HUES48 (cell line): ENCODE results near the gene WIZ.
A peak's percentile ranks its signal among the peaks of the same experiment; 100 is the strongest.
"Not testable (repeated sequence)": the region's sequence is repeated elsewhere in the genome, so short reads cannot be mapped to it uniquely, and the experiment has no call there.

ENCODE experiments used
- H3K27ac ChIP-seq: one replicate; pipeline ENCODE4 v1.7.0; 2013; ENCODE audit warnings: low read depth, low read length, inconsistent platforms
- H3K27me3 ChIP-seq: 2 replicates; pipeline ENCODE4 v1.6.1; 2013; ENCODE audit warnings: mild to moderate bottlenecking, low read length; ENCODE audit not compliant: control insufficient read depth, insufficient read depth
- H3K36me3 ChIP-seq: 2 replicates; pipeline ENCODE4 v1.6.1; 2013; ENCODE audit warnings: low read length; ENCODE audit not compliant: control insufficient read depth, insufficient read depth
- H3K4me1 ChIP-seq: 2 replicates; pipeline ENCODE4 v1.6.1; 2013; ENCODE audit warnings: mild to moderate bottlenecking, low read length; ENCODE audit not compliant: control insufficient read depth, insufficient read depth
- H3K4me3 ChIP-seq: 2 replicates; pipeline ENCODE4 v1.5.1; 2013; ENCODE audit warnings: mild to moderate bottlenecking, low read depth, low read length
- H3K9ac ChIP-seq: 2 replicates; pipeline ENCODE4 v1.6.1; 2013; ENCODE audit warnings: mild to moderate bottlenecking, low read depth, low read length, moderate library complexity
- H3K9me3 ChIP-seq: 2 replicates; pipeline ENCODE4 v1.6.1; 2013; ENCODE audit warnings: low read length; ENCODE audit not compliant: control insufficient read depth, insufficient read depth

WIZ gene, protein sequence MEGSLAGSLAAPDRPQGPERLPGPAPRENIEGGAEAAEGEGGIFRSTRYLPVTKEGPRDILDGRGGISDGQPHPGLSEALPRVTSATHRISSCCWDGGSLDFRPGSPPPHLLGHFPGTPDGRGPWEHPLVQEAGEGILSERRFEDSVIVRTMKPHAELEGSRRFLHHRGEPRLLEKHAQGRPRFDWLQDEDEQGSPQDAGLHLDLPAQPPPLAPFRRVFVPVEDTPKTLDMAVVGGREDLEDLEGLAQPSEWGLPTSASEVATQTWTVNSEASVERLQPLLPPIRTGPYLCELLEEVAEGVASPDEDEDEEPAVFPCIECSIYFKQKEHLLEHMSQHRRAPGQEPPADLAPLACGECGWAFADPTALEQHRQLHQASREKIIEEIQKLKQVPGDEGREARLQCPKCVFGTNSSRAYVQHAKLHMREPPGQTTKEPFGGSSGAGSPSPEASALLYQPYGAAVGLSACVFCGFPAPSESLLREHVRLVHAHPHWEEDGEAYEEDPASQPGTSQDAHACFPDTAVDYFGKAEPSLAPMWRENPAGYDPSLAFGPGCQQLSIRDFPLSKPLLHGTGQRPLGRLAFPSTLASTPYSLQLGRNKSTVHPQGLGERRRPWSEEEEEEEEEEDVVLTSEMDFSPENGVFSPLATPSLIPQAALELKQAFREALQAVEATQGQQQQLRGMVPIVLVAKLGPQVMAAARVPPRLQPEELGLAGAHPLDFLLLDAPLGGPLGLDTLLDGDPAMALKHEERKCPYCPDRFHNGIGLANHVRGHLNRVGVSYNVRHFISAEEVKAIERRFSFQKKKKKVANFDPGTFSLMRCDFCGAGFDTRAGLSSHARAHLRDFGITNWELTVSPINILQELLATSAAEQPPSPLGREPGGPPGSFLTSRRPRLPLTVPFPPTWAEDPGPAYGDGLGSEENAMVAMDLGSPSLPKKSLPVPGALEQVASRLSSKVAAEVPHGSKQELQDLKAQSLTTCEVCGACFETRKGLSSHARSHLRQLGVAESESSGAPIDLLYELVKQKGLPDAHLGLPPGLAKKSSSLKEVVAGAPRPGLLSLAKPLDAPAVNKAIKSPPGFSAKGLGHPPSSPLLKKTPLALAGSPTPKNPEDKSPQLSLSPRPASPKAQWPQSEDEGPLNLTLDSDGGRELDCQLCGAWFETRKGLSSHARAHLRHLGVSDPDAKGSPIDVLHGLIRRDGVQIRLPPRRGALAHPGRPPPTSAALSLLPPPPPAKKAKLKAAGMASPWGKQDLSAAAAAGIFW (N-terminal part only)

DNA sequence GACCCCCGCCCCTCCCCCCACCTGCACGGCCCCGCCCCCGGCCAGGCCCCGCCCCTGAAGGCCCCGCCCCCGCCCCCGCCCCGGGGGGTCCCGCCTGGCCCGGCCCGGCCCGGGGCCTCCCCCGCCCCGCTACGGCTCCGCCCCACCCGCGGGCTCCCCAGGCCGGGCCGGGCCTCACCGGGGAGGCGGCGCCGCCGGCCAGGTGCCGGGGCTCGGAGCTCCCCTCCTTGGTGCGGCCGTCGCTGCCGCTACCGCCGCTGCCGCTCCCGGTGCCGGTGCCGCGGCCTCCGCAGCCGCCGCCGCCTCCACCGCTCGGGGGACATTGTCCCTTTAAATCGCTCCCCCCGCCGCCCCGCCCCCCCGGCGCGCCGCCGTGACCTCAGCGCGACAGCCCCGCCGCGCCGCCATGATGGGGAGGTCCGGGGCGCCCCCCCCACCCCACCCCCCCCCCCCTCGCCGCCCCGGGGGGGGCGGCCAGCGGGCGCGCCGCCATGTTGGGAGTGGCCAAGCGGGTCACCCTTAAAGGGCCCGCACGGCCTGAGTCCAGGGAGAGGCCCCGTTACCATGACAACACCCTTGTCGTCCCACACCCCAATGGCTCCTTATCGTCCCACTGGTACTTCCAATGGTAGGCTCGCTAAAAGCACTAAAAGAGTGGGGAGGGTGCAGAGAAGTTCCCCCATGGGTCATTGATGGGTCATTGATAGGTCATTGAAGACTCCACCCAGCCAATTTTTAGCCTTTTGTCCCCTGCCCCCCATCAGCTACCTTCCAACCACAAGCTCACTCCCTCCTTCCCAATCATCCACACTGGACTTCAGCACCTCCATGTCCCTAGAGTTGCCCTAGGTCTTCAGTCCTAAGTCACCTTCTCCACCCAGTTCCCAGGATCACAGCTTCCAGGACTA, at the start of gene WIZ:
WIZ (minus strand) TSS at position 337 of the 908 bp plus-strand sequence. CDS start 1,649 bp downstream, outside the sequence.
- Histone ChIP-seq H3K4me1 (peaks cover 11% of the 10 kb centered on the region; the same call in 1 of the 2 replicates), H3K9me3 (no peaks in the 10 kb centered on the region), H3K27me3 (peaks cover 21% of the 10 kb centered on the region), H3K9ac (no peak within 1 kb of the TSS; the same call in 1 of the 2 replicates), H3K4me3 (peak within 1 kb of the TSS; percentile 72), H3K36me3 (no peaks in the 10 kb centered on the region), H3K27ac (peak within 1 kb of the TSS; percentile 5)

DNA sequence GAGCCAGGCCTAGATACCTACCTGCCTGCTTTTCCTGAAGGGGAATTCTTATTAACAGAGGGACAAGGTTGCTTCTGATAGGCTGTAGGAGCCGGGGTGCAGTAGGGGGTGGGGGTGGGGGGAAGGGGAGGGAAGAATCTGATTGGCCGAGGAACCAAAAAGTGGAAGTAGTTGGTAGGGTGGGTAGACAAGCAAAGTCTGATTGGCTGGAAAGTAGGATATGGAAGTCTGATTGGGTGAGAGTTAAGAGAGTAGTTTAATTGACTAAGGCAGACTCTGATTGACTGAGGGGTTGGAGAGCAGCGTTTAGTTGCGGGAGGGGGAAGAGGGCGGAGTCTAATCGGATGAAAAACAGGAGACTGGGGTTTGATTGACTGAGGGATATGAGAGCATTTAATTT, 49.2 kb upstream of the WIZ start:
- no peaks in the 10 kb centered on the region for H3K4me1 ChIP-seq
- no peak overlapping the region for H3K4me3 ChIP-seq
- no peaks in the 10 kb centered on the region for H3K36me3 ChIP-seq
- H3K9ac ChIP-seq, result no peak overlapping the region
- H3K27ac ChIP-seq, result no peak overlapping the region
- no peaks in the 10 kb centered on the region for H3K27me3 ChIP-seq
- H3K9me3 ChIP-seq, result peaks cover 53% of the 10 kb centered on the region

- no peaks in the 10 kb centered on the region for H3K36me3 ChIP-seq
- no peak overlapping the region for H3K9ac ChIP-seq
- no peaks in the 10 kb centered on the region for H3K4me1 ChIP-seq
- H3K27me3 ChIP-seq, result no peaks in the 10 kb centered on the region
- no peak overlapping the region for H3K4me3 ChIP-seq
- peaks cover 53% of the 10 kb centered on the region for H3K9me3 ChIP-seq
- no peak overlapping the region for H3K27ac ChIP-seq
Observed at GRCh38 chr19:15498156-15498858, 48.6 kb upstream of the WIZ start.

DNA sequence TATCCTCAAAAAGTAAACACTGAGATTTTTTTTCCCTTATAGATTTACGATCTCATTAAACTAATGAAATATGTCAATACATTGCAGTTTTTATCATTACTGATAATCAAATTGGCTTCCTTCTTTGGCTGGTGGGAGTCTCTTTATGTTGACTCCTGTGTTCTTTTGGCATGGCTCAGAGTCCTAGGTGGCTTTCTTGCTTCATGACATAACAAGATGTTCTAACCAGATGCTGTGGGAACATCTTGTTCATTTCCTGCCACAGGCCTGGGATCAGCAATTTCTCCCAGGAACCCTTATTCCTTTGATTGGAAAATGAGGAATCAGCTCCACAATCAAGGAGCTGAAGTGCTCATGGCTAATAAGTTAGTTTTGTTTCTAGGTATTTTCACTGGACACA, 45.4 kb upstream of the WIZ start:
- Histone ChIP-seq H3K36me3 (no peaks in the 10 kb centered on the region), H3K9me3 (peaks cover 33% of the 10 kb centered on the region), H3K4me3 (no peak overlapping the region), H3K4me1 (no peaks in the 10 kb centered on the region), H3K27me3 (no peaks in the 10 kb centered on the region), H3K27ac (no peak overlapping the region), H3K9ac (no peak overlapping the region)

GRCh38 chr19:15488489-15489226, 38.9 kb upstream of the WIZ start:
- Histone ChIP-seq H3K9me3 (peaks cover 33% of the 10 kb centered on the region), H3K9ac (no peak overlapping the region), H3K27ac (no peak overlapping the region), H3K4me3 (no peak overlapping the region), H3K36me3 (no peaks in the 10 kb centered on the region), H3K4me1 (no peaks in the 10 kb centered on the region), H3K27me3 (no peaks in the 10 kb centered on the region)

DNA sequence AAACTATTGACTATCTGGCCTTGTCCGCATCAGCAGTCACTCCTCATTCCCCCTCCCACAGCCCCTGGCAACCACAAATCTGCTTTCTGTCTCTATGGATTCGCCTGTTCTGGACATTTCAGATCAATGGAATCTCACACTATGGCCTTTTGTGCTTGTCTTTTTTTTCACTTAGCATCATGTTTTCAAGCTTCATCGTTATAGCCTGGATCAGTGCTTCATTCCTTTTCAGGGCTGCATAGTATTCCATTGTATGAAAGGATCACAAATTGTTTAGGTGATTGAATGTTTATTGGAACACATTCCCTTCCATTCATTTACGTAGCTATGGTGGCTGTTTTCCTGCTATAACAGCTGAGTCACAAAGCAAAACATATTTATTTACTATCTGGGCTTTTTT, 37.3 kb upstream of the WIZ start:
- Histone ChIP-seq H3K4me1 (no peaks in the 10 kb centered on the region), H3K4me3 (peak overlapping the region; percentile 12; the same call in 1 of the 2 replicates), H3K27me3 (no peaks in the 10 kb centered on the region), H3K9me3 (peaks cover 41% of the 10 kb centered on the region), H3K36me3 (no peaks in the 10 kb centered on the region), H3K9ac (no peak overlapping the region), H3K27ac (no peak overlapping the region)

GRCh38 chr19:15485768-15486167, 36.0 kb upstream of the WIZ start:
- H3K4me1 ChIP-seq, H3K4me3 ChIP-seq, H3K36me3 ChIP-seq, H3K27me3 ChIP-seq, H3K27ac ChIP-seq, H3K9ac ChIP-seq: not testable (repeated sequence)
- peaks cover 47% of the 10 kb centered on the region for H3K9me3 ChIP-seq

GRCh38 chr19:15480996-15481395, 31.2 kb upstream of the WIZ start:
- not testable (repeated sequence) for H3K27me3 ChIP-seq, H3K4me3 ChIP-seq, H3K27ac ChIP-seq, H3K4me1 ChIP-seq, H3K36me3 ChIP-seq, H3K9ac ChIP-seq
- peaks cover 59% of the 10 kb centered on the region for H3K9me3 ChIP-seq
